COR-L47 (cell line): ENCODE results near the gene RSU1.

Source experiments
- DNase-seq: peaks from one replicate; lab custom pipeline; 2025; lab: John Stamatoyannopoulos, UW

Gene RSU1

DNA sequence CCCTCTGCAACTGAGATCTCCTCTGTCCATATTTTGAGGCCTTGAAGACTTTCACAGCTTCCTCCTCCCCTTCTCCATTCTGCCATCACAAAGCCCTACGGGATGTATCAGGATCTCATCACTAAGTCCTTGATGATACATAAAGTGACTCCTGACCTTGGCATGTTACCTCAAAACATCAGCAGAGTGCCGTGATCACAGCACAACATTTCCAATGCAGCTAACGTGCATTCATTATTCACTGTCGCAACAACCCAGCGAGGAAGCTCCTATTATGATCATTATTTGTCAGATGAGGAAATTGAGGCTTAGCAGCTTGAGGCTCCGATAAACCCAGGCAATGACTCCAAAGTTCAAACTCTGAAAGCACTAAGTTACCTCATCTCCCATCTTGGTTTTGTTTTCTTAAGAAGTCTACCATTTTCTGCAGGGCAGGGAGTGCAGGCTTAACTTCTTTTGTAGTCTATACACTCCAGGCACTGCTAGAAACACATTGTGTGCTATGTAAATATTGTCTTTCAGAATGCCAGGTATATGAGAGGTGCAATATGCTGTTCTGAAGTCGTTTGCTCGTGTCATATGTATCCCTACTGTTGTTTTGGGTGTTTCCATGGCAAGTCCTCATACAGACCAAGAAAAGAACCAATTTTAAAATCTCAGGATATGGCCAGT is 215.0 kb downstream of the RSU1 start:
- DNase-seq: no peak

DNA sequence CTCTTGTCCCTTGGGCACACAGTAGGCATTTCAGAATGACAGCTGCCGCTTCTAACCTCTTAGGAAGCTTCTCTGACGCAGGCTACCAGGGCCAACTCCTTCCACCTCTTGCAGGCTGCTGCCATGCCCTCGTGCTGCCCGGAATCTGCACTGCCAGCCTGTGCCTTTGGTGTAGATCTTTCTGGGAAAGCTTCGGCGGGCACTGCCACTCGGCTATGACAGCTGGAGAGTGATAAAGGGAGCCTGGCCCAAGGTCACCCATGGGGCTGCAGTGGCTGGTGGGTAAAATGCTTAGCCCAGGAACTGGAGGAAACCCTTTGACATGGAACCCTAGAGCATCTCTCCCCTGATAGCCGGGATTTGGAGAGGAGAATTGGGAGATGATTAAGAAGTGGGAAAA is 217.6 kb downstream of the RSU1 start:
- DNase-seq: no peak

DNA sequence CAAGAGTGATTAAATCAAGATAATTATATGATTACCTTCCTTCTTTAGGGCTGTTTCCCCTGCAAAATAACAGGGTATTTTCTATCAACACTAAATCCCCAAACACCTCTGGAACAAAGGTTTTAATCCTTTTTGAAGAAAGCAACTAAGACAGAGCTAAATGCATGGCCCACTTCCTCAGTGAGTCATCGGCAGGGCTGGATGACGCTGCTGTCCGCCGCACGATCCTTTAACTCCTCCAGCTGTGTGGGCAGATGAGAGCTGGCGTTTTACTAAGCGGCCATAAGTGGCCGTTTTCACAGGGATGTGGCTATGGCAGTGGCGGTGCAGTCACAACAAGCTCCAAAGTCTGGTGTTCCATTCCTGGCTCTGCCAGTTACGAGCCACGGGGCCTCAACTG is 219.6 kb downstream of the RSU1 start:
- no peak for DNase-seq

DNA sequence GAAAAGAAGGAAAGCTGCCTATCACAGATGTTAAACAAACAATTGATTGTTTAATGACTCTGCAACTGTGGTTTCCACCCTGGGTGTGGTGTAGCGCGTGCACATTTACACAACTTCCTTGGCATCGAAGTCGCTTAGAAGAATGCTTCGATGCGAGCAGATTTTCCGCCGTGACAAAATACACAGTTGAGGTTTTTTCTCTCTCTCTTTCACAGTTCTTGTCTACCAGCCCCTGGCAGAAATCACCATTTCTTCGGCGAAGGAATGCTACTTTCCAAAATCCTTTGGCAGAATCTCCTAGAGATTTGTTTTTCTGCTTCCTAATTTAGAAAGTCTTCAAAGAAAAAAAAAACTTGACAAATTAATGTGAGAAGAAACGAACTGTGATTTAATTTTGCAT is 224.8 kb downstream of the RSU1 start:
- DNase-seq: no peak

DNA sequence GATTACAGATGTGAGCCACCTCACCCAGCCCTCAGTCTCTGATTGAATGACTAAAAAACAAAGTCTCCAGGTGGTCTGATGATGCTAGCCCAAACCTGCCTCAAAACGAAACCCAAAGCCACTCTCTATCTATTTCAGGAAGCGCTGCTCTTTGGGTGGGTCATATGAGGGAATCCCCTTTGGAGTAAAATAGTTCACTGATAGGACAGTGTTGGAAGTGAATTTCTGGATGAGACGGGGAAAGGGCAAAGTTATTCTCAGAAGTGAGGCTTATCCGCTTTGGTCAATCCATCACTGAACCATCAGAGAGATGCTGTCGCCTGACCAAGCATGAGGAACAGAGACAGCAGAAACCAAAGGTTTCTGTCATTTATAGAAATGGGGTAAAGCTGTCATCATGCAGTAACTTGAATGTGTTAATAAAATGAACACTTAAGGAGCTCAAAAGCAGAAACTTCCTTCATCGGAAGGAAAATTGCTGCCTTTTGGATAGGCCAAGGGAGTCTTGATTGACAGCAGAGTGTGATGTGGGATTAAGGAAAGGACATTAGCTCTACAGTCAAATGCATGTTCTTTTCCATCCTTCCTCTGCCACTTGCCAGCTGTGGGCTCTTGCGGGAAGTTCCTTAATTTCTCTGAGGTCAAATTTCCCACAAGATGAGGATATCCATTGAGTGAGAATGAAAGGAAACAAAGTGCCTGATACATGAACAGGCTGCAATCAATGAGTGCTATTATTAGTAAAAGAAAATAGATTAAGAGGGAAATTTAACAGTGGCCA is 230.7 kb downstream of the RSU1 start:
- DNase-seq: no peak

DNA sequence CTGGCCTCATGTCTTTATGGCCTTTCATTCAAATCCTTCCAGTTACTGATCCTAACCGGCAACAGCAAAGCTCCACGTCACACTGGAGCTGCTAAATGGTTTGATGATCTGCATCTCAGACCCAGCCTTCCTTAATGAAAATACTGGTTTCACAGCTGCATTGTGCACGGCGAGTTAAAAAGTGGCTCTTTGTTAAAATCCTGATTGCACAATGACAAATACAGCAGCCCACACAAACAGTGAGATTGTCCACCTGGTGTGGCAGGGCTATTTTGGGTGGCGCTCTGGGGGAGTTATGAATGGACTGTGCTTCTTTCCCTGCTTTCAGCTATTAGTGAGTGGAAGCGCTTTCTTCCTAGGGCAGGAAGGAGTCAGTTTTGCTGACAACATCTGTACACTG is 232.1 kb downstream of the RSU1 start:
- DNase-seq: no peak

DNA sequence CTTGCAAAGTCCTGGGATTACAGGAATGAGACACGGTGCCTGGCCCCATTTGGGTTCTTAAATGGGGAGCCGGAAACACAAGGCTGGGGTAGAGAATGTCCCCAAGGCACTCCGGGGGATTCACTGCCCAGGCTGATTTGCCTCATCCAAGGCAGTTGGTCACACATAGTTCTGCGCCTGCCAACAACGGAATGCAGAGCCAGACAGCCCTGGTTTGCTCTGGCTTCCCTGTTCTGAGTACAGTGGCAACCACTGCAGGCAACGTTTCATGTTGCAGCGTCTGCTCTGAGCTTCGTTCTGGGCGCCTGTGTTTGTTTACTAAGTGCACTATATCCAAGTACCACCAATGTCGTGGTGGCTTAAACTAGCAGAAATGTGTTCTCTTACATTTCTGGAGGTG is 233.8 kb downstream of the RSU1 start:
- no peak for DNase-seq

DNA sequence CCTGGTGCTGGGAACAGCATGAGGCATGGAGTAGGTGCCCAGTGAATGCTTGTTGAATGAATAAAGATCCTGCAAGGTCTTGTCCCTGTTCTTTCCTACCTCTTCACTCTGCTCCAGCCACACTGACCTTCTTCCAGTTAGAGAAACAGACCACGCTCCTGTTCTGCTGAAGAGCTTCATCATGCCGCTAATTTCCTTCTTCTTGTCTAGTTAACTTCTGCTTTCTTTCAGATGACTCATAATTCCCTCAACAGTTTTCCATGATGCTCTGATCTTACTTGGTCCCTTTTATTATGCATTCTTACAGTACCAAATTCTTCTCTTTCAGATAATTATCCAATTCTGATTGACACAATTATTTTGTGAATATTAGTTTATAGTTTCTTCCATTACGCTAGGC is 236.0 kb downstream of the RSU1 start:
- no peak for DNase-seq

DNA sequence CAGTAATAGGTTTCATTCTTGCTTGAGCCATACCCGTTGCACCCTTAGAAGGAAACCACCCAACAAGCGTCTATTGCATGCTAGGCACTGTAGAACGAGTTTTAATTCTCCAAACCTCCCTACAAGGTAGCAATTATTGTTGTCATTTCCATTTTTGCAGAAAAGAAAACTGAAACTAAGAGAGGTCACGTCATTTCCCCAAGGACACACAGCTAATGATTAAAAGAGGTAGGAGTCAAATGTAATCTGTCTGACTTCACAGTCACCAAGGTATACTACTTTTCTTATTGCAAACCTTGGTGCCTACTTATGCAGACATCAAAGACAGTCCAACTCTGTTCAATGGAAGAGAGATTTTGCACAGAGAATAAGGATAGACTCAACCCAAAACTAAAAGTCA is 246.5 kb downstream of the RSU1 start:
- no peak for DNase-seq

DNA sequence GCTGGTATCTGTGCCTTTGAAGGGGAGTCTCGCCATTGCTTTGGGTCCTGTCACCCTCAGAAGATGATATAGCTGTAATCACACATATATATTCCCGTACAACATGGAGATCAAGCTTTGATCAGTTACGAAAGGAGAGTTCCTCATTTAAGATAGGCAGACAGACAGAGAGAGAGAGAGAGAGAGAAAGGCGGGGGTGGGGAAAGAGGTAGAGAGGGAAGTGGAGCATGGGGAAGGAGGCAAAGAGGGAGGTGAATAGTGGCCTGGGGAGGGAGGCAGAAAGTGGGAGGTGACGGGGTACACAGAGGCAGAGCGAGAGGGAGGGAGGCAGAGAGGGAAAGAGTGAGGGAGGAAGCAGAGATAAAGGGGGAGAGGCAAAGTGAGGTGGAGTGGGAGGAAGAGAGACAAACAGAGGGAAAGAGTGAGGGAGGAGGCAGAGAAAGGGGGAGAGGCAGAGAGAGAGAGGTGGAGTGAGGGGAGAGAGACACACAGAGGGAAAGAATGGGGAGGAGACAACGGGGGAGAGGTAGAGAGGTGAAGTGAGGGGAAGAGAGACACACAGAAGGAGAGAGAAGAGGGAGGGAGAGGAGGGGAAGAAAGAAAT is 250.9 kb downstream of the RSU1 start:
- DNase-seq: no peak

DNA sequence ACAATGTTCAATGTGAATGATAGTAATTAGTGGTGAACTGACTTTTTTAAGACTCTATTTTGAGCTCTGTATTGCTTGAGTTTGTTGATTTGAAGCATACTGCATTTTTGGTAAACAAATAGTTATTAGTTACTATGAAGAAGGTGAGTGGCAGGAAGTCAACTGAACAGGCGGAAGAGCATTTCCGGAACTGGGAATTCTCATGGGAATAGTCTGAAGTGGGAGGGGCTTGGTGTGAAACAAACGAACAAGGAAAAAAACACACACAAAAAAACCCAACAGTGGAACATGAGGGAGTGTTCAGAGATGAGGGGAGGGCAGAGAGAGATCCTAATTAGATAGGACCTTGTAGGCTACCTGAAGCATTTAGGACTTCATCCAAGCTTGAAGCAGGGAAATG is 251.6 kb downstream of the RSU1 start:
- DNase-seq: no peak

DNA sequence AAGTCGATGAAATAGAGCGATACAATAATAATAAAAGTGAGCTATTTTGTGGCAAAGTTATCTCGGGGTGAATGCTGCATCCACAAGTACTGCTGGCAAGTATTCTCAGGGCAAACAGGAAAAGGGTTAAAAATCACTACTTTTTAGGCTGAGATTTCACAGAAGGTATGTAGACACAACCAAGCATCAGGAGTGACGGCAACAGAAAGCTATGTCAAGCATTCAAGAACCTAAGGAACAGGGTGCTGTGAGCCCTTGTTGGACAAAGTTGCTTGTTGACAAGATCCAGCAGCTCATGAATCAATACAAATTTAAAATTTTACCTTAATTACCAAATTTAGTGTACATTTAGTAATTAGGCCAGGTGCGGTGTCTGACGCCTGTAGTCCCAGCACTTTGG is 254.3 kb downstream of the RSU1 start:
- DNase-seq: no peak

DNA sequence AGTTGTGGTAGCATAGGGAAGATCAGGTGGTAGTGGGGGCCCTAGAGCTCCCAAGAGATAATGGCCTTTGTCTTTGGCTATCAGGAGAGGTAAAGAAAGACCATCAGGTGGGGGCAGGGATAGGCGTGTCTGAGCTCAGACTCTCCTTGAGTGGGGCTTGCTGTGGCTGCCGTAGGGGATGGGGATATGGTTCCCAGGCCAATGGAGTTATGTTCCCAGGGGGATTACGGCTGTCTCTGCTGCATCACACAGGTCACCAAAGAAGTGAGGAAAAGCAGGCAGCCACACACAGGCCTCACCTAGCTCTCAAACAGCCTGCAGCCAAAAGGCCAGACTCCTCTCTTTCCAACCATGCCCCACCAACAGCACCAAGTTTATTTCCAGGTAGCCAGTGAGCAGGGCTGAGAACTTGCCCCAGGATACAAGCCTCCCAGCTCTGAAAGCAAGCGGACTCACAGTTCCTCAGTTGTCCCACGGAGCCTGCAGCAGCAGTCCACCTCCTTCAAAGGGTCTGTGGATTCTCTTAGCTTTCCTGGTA is 257.9 kb downstream of the RSU1 start:
- DNase-seq: no peak

DNA sequence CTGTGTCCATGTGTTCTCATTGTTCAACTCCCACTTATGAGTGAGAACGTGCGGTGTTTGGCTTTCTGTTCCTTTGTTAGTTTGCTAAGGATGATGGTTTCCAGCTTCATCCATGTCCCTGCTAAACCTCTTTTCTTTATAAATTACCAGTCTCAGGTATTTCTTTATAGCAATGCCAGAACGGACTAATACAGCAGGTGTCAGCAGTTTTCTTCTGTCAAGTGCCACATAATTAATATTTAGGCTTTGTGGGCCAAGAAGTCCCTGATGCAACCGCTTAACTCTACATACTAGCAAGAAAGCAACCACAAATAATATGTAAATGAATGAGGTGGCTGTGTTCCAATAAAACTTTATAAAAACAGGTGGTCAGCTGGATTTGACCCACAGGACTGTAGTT is 269.3 kb downstream of the RSU1 start:
- DNase-seq: no peak

DNA sequence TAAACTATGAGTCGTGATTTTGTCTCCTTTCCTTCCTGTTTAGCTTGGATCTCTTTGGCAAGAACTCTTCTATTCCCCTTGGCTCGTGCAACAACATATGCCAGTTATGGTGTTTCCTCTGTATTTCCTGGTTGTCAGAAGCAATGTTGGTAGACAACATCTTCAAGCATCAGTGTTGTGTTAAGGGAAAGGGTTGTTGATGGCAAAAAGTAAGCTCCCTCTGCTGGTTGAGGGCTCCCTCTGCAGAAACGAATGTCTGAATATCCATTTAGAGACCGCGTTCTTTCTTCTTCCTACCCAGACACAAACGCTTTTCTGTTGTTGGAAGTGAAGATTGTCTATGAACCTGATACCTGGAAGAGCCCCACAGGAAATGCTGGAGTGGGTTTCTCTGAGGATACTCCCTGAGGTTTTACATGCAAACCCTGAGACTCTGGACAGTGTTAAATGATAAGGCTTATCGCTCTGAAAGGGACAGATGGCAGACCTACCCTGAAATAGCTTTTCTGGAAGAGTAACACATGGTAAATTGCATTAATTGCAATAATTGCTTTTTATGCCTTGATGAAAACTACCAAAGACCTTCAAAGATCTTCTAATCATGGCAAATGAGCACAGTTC is 272.0 kb downstream of the RSU1 start:
- no peak for DNase-seq

DNA sequence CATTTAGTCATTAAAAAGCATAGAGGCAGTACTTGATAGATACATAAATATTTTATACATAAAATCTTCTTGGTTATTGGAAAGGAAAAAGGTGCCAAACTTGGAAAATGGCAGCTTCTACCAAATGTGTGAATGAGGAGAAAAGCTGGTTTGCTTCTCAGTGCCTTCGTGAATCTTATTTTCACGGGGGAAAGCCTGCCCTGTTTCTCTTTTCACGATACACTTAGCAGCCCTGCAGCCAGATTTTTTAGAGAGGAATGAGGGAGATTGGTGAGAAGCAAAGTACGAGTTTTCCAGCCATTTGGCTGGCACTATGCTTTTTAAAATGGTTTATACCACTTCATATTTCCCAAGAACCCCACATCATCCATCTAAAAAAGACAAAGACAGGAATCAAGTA is 272.6 kb downstream of the RSU1 start:
- DNase-seq: no peak

DNA sequence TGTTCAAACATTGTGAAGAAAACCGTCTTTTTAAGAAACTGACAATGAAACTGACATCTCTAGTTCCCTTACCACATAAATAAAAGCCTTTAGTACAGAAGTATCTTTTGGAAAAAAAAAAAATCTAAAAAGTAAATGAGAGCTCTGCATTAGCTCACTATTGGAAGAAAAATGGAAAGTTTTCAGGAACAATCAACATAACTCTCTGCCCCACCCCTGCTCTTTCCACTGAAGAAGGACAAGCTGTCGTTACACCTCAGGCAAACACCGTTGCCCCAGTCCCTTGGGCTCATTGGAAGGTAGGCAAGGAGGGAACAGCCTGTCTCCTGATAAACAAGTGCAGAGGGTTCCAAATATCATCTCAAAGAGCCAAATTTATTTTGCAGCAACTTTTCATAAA is 273.1 kb downstream of the RSU1 start:
- no peak for DNase-seq
